MG63 (cell line): Measurements from ENCODE around the gene RAD51. TPM values are rescaled to one million over a fixed set of nuclear protein-coding genes. Genes with fewer than 3 reads are reported as not detected.
A peak's percentile ranks its signal among the peaks of the same experiment; 100 is the strongest.

Experiments
- DNase-seq: peaks from one replicate; pipeline ENCODE4 v3.0.0-alpha.2; 2020
- H3K27me3 ChIP-seq: fragments of 250-450 bp; sonication (Bioruptor Pico); 2 replicates; pipeline ENCODE4 v1.5.1; 2020; ENCODE audit warnings: mild to moderate bottlenecking, moderate library complexity
- H3K36me3 ChIP-seq: fragments of 250-450 bp; sonication (Bioruptor Pico); 2 replicates; pipeline ENCODE4 v1.5.1; 2020; ENCODE audit warnings: mild to moderate bottlenecking, moderate library complexity
- H3K4me3 ChIP-seq: fragments of 250-450 bp; sonication (Bioruptor Pico); 2 replicates; pipeline ENCODE4 v1.5.1; 2020; ENCODE audit warnings: mild to moderate bottlenecking, moderate library complexity
- H3K9me3 ChIP-seq: fragments of 250-450 bp; sonication (Bioruptor Pico); 2 replicates; pipeline ENCODE4 v1.5.1; 2020; ENCODE audit warnings: mild to moderate bottlenecking, moderate library complexity
- total RNA-seq: library from RNA; depleted of rRNA; stranded (reverse); fragments of >200 nt; shearing (Covaris generic); gene quantifications from 2 replicates; pipeline ENCODE4 v1.2.3, GENCODE V29; 2014; ENCODE audit warnings: low replicate concordance

RAD51 gene
- total RNA-seq, 1 experiment from 2014 or later: 16.9 TPM

- peak; percentile 43 for DNase-seq
- H3K27me3 ChIP-seq: no peaks in the 10 kb centered on the region
- no peaks in the 10 kb centered on the region for H3K9me3 ChIP-seq
- peaks cover 41% of the 10 kb centered on the region for H3K36me3 ChIP-seq
- no peak overlapping the region for H3K4me3 ChIP-seq
Measured at GRCh38 chr15:40747685-40748631, 53.0 kb downstream of the RAD51 start.

- H3K36me3 ChIP-seq: peaks cover 32% of the 10 kb centered on the region
- H3K4me3 ChIP-seq: no peak overlapping the region
- no peaks in the 10 kb centered on the region for H3K27me3 ChIP-seq
- no peaks in the 10 kb centered on the region for H3K9me3 ChIP-seq
- no peak for DNase-seq
Measured at GRCh38 chr15:40749151-40749630, 54.2 kb downstream of the RAD51 start.

GRCh38 chr15:40750885-40751284, 55.9 kb downstream of the RAD51 start:
- no peak for DNase-seq
- H3K36me3 ChIP-seq: peaks cover 29% of the 10 kb centered on the region
- no peaks in the 10 kb centered on the region for H3K9me3 ChIP-seq
- no peaks in the 10 kb centered on the region for H3K27me3 ChIP-seq
- no peak overlapping the region for H3K4me3 ChIP-seq

- DNase-seq: no peak
- no peaks in the 10 kb centered on the region for H3K9me3 ChIP-seq
- H3K27me3 ChIP-seq: no peaks in the 10 kb centered on the region
- no peak overlapping the region for H3K4me3 ChIP-seq
- H3K36me3 ChIP-seq: peaks cover 29% of the 10 kb centered on the region
Measured at GRCh38 chr15:40751745-40752144, 56.8 kb downstream of the RAD51 start.

GRCh38 chr15:40754574-40754882, 59.6 kb downstream of the RAD51 start:
- no peaks in the 10 kb centered on the region for H3K27me3 ChIP-seq
- peaks cover 21% of the 10 kb centered on the region for H3K36me3 ChIP-seq
- H3K4me3 ChIP-seq: peak overlapping the region; percentile 91
- peak; percentile 13 for DNase-seq
- no peaks in the 10 kb centered on the region for H3K9me3 ChIP-seq

GRCh38 chr15:40754883-40755811, 60.2 kb downstream of the RAD51 start, which contains the start of gene RMDN3:
RMDN3 (minus strand) TSS chr15:40755254; CDS start chr15:40754783, 471 bp downstream.
- H3K36me3 ChIP-seq: peaks cover 21% of the 10 kb centered on the region
- peak within 1 kb of the TSS; percentile 91 for H3K4me3 ChIP-seq
- no peaks in the 10 kb centered on the region for H3K27me3 ChIP-seq
- no peaks in the 10 kb centered on the region for H3K9me3 ChIP-seq
- peak; percentile 85 for DNase-seq

GRCh38 chr15:40755812-40756208, 60.8 kb downstream of the RAD51 start:
- Histone ChIP-seq H3K27me3 (no peaks in the 10 kb centered on the region), H3K9me3 (no peaks in the 10 kb centered on the region), H3K36me3 (peaks cover 14% of the 10 kb centered on the region), H3K4me3 (peak overlapping the region; percentile 91)
- no peak for DNase-seq

- Histone ChIP-seq H3K4me3 (no peak overlapping the region), H3K36me3 (peaks cover 5% of the 10 kb centered on the region), H3K9me3 (no peaks in the 10 kb centered on the region), H3K27me3 (no peaks in the 10 kb centered on the region)
- DNase-seq: no peak
Measured at GRCh38 chr15:40756938-40757337, 62.0 kb downstream of the RAD51 start.

GRCh38 chr15:40759961-40760360, 65.0 kb downstream of the RAD51 start:
- H3K9me3 ChIP-seq: no peaks in the 10 kb centered on the region
- no peaks in the 10 kb centered on the region for H3K36me3 ChIP-seq
- no peak for DNase-seq
- H3K4me3 ChIP-seq: no peak overlapping the region
- H3K27me3 ChIP-seq: no peaks in the 10 kb centered on the region

GRCh38 chr15:40762919-40763800, 68.2 kb downstream of the RAD51 start:
- peak; percentile 45 for DNase-seq
- no peaks in the 10 kb centered on the region for H3K27me3 ChIP-seq
- H3K4me3 ChIP-seq: peak overlapping the region; percentile 39
- H3K36me3 ChIP-seq: peaks cover 3% of the 10 kb centered on the region; the same call in 1 of the 2 replicates
- H3K9me3 ChIP-seq: no peaks in the 10 kb centered on the region

- no peaks in the 10 kb centered on the region for H3K9me3 ChIP-seq
- DNase-seq: peak; percentile 63
- no peaks in the 10 kb centered on the region for H3K27me3 ChIP-seq
- peaks cover 5% of the 10 kb centered on the region; the same call in 1 of the 2 replicates for H3K36me3 ChIP-seq
- H3K4me3 ChIP-seq: peak within 1 kb of the TSS; percentile 39
Measured at GRCh38 chr15:40763801-40764628, 69.0 kb downstream of the RAD51 start, which contains the start of gene GCHFR. GCHFR (plus strand) TSS chr15:40764068; CDS start chr15:40764181, 113 bp downstream.

GRCh38 chr15:40764629-40765103, 69.7 kb downstream of the RAD51 start:
- Histone ChIP-seq H3K36me3 (peaks cover 5% of the 10 kb centered on the region; the same call in 1 of the 2 replicates), H3K27me3 (no peaks in the 10 kb centered on the region), H3K9me3 (no peaks in the 10 kb centered on the region), H3K4me3 (no peak overlapping the region; the same call in 1 of the 2 replicates)
- peak; percentile 33 for DNase-seq

- Histone ChIP-seq H3K27me3 (no peaks in the 10 kb centered on the region), H3K9me3 (no peaks in the 10 kb centered on the region), H3K36me3 (peaks cover 5% of the 10 kb centered on the region; the same call in 1 of the 2 replicates), H3K4me3 (no peak overlapping the region)
- DNase-seq: no peak
Measured at GRCh38 chr15:40766194-40766815, 71.3 kb downstream of the RAD51 start.

GRCh38 chr15:40766906-40767837, 72.2 kb downstream of the RAD51 start:
- no peak overlapping the region for H3K4me3 ChIP-seq
- H3K27me3 ChIP-seq: no peaks in the 10 kb centered on the region
- DNase-seq: peak; percentile 83
- peaks cover 5% of the 10 kb centered on the region; the same call in 1 of the 2 replicates for H3K36me3 ChIP-seq
- no peaks in the 10 kb centered on the region for H3K9me3 ChIP-seq
